Endothelial cell of umbilical vein (primary cell): ENCODE data around the gene CEP97. TPM values are rescaled to one million over a fixed set of nuclear protein-coding genes. Genes with fewer than 3 reads are reported as not detected.

Experiments used
- BruUV-seq: library from RNA; stranded (reverse); fragments of 400-500 nt; replicated peaks from 2 replicates; lab custom pipeline; 2021; lab: Mats Ljungman, UMichigan
- CTCF ChIA-PET: fragments of 300-600, 350-600 bp; sonication (Branson Sonifier 250); formaldehyde crosslinking; loops from one replicate; lab custom pipeline; 2021; ENCODE audit warnings: antibody characterized with exemption, inconsistent platforms; lab: Charles Lee
- POLR2A ChIA-PET: fragments of 300-600, 350-600 bp; sonication (Branson Sonifier 250); formaldehyde crosslinking; loops from one replicate; lab custom pipeline; 2021; ENCODE audit warnings: antibody characterized with exemption, inconsistent platforms; lab: Charles Lee
- DNase-seq: peaks from one replicate; pipeline ENCODE4 v3.0.0-alpha.2; 2011; ENCODE audit warnings: low read depth, low spot score
- FAIRE-seq: peaks from 2 replicates; lab custom pipeline; 2011; peaks lifted over from hg19 to GRCh38; lab: Jason Lieb, UNC
- H2AFZ ChIP-seq: 2 replicates; pipeline ENCODE4 v1.6.0; 2012; ENCODE audit warnings: low read depth, low read length, control low read depth, inconsistent platforms
- H3K27ac ChIP-seq: 2 replicates; pipeline ENCODE4 v1.5.1; 2011; ENCODE audit warnings: low read depth, mild to moderate bottlenecking, control low read depth, low read length, moderate library complexity; ENCODE audit not compliant: insufficient read depth
- H3K27me3 ChIP-seq, 2 experiments: 2 replicates each; pipeline versions ENCODE4 v1.6.0 to v1.6.1; 2011; ENCODE audit warnings: low read length in 2 of 2, mixed read lengths in 1 of 2; ENCODE audit not compliant: control insufficient read depth in 2 of 2, insufficient read depth in 2 of 2
- H3K36me3 ChIP-seq, 2 experiments: 2 replicates in 1 of 2; 3 replicates in 1 of 2; pipeline ENCODE4 v1.5.1; 2011; ENCODE audit warnings: low read length in 2 of 2, mild to moderate bottlenecking in 1 of 2, moderate library complexity in 1 of 2; ENCODE audit not compliant: control insufficient read depth in 2 of 2, insufficient read depth in 2 of 2; ENCODE audit errors: extremely low read depth in 1 of 2
- H3K4me1 ChIP-seq: 3 replicates; pipeline ENCODE4 v1.5.1; 2011; ENCODE audit warnings: mild to moderate bottlenecking, low read length; ENCODE audit not compliant: control insufficient read depth, insufficient read depth; ENCODE audit errors: extremely low read depth
- H3K4me2 ChIP-seq: 2 replicates; pipeline ENCODE4 v1.6.1; 2011; ENCODE audit warnings: low read length, control low read depth, mixed read lengths; ENCODE audit not compliant: insufficient read depth
- H3K4me3 ChIP-seq, 3 experiments: fragments of 200-600 bp in 1 of 3; sonication (generic), shearing (Covaris generic) in 1 of 3; replicated peaks in 1 of 3; 2 replicates each; pipeline ENCODE4 v1.5.1; 2011 to 2016; ENCODE audit warnings: control low read depth in 3 of 3, low read length in 3 of 3, mild to moderate bottlenecking in 2 of 3, inconsistent platforms in 1 of 3, low read depth in 1 of 3, moderate library complexity in 1 of 3; ENCODE audit not compliant: insufficient read depth in 1 of 3
- H3K79me2 ChIP-seq: 2 replicates; pipeline ENCODE4 v1.6.0; 2012; ENCODE audit warnings: low read length, inconsistent platforms; ENCODE audit not compliant: control insufficient read depth, insufficient read depth
- H3K9ac ChIP-seq: replicated peaks from 2 replicates; pipeline ENCODE3; 2011; ENCODE audit warnings: low read length, control low read depth; ENCODE audit not compliant: insufficient read depth; ENCODE audit errors: extremely low read depth
- H3K9me1 ChIP-seq: replicated peaks from 3 replicates; pipeline ENCODE4 v1.6.0; 2011; ENCODE audit warnings: mild to moderate bottlenecking, low read length; ENCODE audit not compliant: control insufficient read depth, insufficient read depth; ENCODE audit errors: extremely low read depth
- H3K9me3 ChIP-seq: replicated peaks from 2 replicates; pipeline ENCODE4 v1.5.1; 2012; ENCODE audit warnings: low read length, inconsistent platforms; ENCODE audit not compliant: control insufficient read depth, insufficient read depth
- H4K20me1 ChIP-seq: replicated peaks from 2 replicates; pipeline ENCODE3; 2011; ENCODE audit warnings: mild to moderate bottlenecking, low read length; ENCODE audit not compliant: control insufficient read depth, insufficient read depth; ENCODE audit errors: extremely low read depth
- CTCF ChIP-seq, 2 donors: IDR thresholded peaks; 1 replicate in 1 of 2; 2 replicates in 1 of 2; pipeline ENCODE4 v1.5.1; 2011; ENCODE audit warnings: low read length in 2 of 2, mild to moderate bottlenecking in 2 of 2, moderate library complexity in 2 of 2, control low read depth in 1 of 2, inconsistent platforms in 1 of 2, low read depth in 1 of 2; ENCODE audit not compliant: insufficient read depth in 1 of 2; ENCODE audit errors: extremely low read depth in 1 of 2
- FOS ChIP-seq: IDR thresholded peaks from 2 replicates; pipeline ENCODE4 v1.6.1; 2011; ENCODE audit warnings: mild to moderate bottlenecking, low read length, moderate library complexity, borderline replicate concordance; ENCODE audit not compliant: insufficient read depth
- GATA2 ChIP-seq: IDR thresholded peaks from 2 replicates; pipeline ENCODE4 v1.7.0; 2011; ENCODE audit warnings: low read depth, mild to moderate bottlenecking, moderate library complexity, mixed read lengths, low read length; ENCODE audit not compliant: insufficient read length, insufficient read depth
- JUN ChIP-seq: IDR thresholded peaks from 2 replicates; pipeline ENCODE4 v1.6.1; 2011; ENCODE audit warnings: borderline replicate concordance, low read depth; ENCODE audit not compliant: insufficient read length, insufficient read depth
- MAX ChIP-seq: IDR thresholded peaks from 2 replicates; pipeline ENCODE4 v1.6.1; 2011; ENCODE audit not compliant: insufficient read depth, insufficient read length
- MYC ChIP-seq: IDR thresholded peaks from one replicate; pipeline ENCODE4 v1.6.1; 2011; ENCODE audit warnings: mild to moderate bottlenecking, low read depth, low read length
- POLR2AphosphoS5 ChIP-seq: IDR thresholded peaks from 2 replicates; pipeline ENCODE4 v1.6.1; 2012; ENCODE audit warnings: low read depth, mild to moderate bottlenecking, control low read depth, low read length, moderate library complexity; ENCODE audit not compliant: insufficient read depth
- dilution Hi-C: fragments of 300-500 bp; cut with MboI; formaldehyde crosslinking; loops from one replicate; pipeline ENCODE4 v1.15.0; 2019; ENCODE audit warnings: low sequenced_read_pairs; ENCODE audit not compliant: extremely low pct_ligation_motif_present
- intact Hi-C: fragments of 100-400 bp; cut with micrococcal nuclease; formaldehyde crosslinking; loops from one replicate; pipeline ENCODE4 v1.10.0; 2022
- polyA plus RNA-seq, 4 experiments: library from polyadenylated mRNA; depleted of rRNA in 3 of 4; stranded (reverse) in 3 of 4; unstranded in 1 of 4; fragments of >200 nt; gene quantifications; 2 replicates each; pipeline versions ENCODE4 v1.2.1 to v1.2.3, GENCODE V29; 2011 to 2012; ENCODE audit warnings: missing spikeins in 1 of 4
- total RNA-seq: library from RNA; stranded (reverse); gene quantifications from 2 replicates; pipeline ENCODE4 v1.2.3, GENCODE V29; 2021

CEP97 gene
- total and polyA plus RNA-seq, 2 donors (not counting 3 experiments of a cell fraction or from before 2014, with no cell fraction given): 1.9 to 10.3 TPM

- H3K4me1 ChIP-seq: peaks cover 31% of the 10 kb centered on the region
- BruUV-seq: no TSS peak
- ChIA-PET CTCF (no interaction called here), POLR2A (interaction anchor here (0.7 kb wide), 1 partner anchor 63 kb away, joined by 3 read pairs; no protein-coding TSS in a partner anchor)
- peaks cover 2% of the 10 kb centered on the region for H4K20me1 ChIP-seq
- dilution Hi-C loops (no loop called here), intact Hi-C loops (no loop called here)
- no peak overlapping the region for H3K9ac ChIP-seq
- no peaks in the 10 kb centered on the region for H3K27me3 ChIP-seq
- TF ChIP-seq CTCF (IDR thresholded peaks at IDR 0.05; ENCODE audit: extremely low read depth in 1 of 2, insufficient read depth in 1 of 2, low read depth in 1 of 2, low read length in 2 of 2) (no peak), FOS (no peak), MAX (no peak)
- no peak for DNase-seq
- H3K79me2 ChIP-seq: peaks cover 39% of the 10 kb centered on the region
- H3K4me3 ChIP-seq: no peak overlapping the region
- H3K4me2 ChIP-seq: no peak overlapping the region
- H3K36me3 ChIP-seq: peaks cover 10 to 24% of the 10 kb centered on the region in 2 experiments
- H3K27ac ChIP-seq: no peak overlapping the region
- FAIRE-seq: no peak
- H3K9me1 ChIP-seq: no peaks in the 10 kb centered on the region
- no peak overlapping the region for H2AFZ ChIP-seq
- no peaks in the 10 kb centered on the region for H3K9me3 ChIP-seq
These were observed 43.9 kb upstream of the CEP97 start for GRCh38 chr3:101680466-101680865.

- Histone ChIP-seq H3K79me2 (peaks cover 44% of the 10 kb centered on the region), H4K20me1 (peaks cover 2% of the 10 kb centered on the region), H3K27ac (peak overlapping the region; percentile 78), H3K9me3 (no peaks in the 10 kb centered on the region), H3K27me3 (no peaks in the 10 kb centered on the region), H3K4me3 (peak overlapping the region; percentile 75 to 96 (median 80)), H3K9me1 (no peaks in the 10 kb centered on the region), H3K4me2 (peak overlapping the region; percentile 100), H3K4me1 (peaks cover 20% of the 10 kb centered on the region), H3K9ac (peak overlapping the region; percentile 99), H3K36me3 (peaks cover 10 to 24% of the 10 kb centered on the region in 2 experiments), H2AFZ (no peak overlapping the region)
- FAIRE-seq (no peak), DNase-seq (no peak)
- intact Hi-C loops (no loop called here), dilution Hi-C loops (no loop called here)
- ChIA-PET POLR2A (interaction anchor here (0.6 to 2.1 kb wide), 4 partner anchors 9 to 112 kb away, joined by 3 to 19 read pairs (median 3); partner anchors contain the start of gene ZBTB11), CTCF (interaction anchor here (0.8 to 1.3 kb wide), 5 partner anchors 9 to 111 kb away, joined by 3 to 6 read pairs (median 4); partner anchors contain the start of gene PCNP)
- TF ChIP-seq GATA2 (no peak), MYC (no peak), FOS (no peak), CTCF (IDR thresholded peaks at IDR 0.05; ENCODE audit: extremely low read depth in 1 of 2, insufficient read depth in 1 of 2, low read depth in 1 of 2, low read length in 2 of 2) (no peak), JUN (no peak), MAX (no peak), POLR2AphosphoS5 (no peak)
- no TSS peak for BruUV-seq
These were observed 39.4 kb upstream of the CEP97 start for GRCh38 chr3:101685050-101685400.
